Type B pancreatic cell (in vitro differentiated cells): ENCODE measurements around the gene MRPL9. TPM values are rescaled to one million over a fixed set of nuclear protein-coding genes. Genes with fewer than 3 reads are reported as not detected.
"Not testable (repeated sequence)": the region's sequence is repeated elsewhere in the genome, so short reads cannot be mapped to it uniquely, and the experiment has no call there.

Source experiments
- DNase-seq: peaks from one replicate; pipeline ENCODE4 v3.0.0; 2021; ENCODE audit warnings: mixed read lengths; ENCODE audit not compliant: unreplicated experiment; ENCODE audit errors: extremely low spot score
- H3K27ac Mint-ChIP-seq: 2 replicates; pipeline ENCODE4 v1.8.0; 2021; ENCODE audit warnings: mild to moderate bottlenecking, mixed read lengths
- H3K27me3 Mint-ChIP-seq: 2 replicates; pipeline ENCODE4 v1.8.0; 2021; ENCODE audit warnings: mixed read lengths
- H3K36me3 Mint-ChIP-seq: 2 replicates; pipeline ENCODE4 v1.8.0; 2021; ENCODE audit warnings: mixed read lengths
- H3K4me1 Mint-ChIP-seq: one replicate; pipeline ENCODE4 v1.8.0; 2021; ENCODE audit warnings: mixed read lengths; ENCODE audit not compliant: unreplicated experiment
- H3K4me3 Mint-ChIP-seq: 2 replicates; pipeline ENCODE4 v1.8.0; 2021; ENCODE audit warnings: mild to moderate bottlenecking, mixed read lengths
- H3K9me3 Mint-ChIP-seq: 2 replicates; pipeline ENCODE4 v1.8.0; 2021; ENCODE audit warnings: mixed read lengths
- total RNA-seq: library from RNA; stranded (reverse); gene quantifications from 2 replicates; pipeline ENCODE4 v1.2.1, GENCODE V29; 2021; ENCODE audit warnings: low replicate concordance
- TF ChIP-seq, protein P1 (sequence below): fragments of 200-600 bp; sonication (generic); conservative IDR thresholded peaks from 2 replicates; pipeline ENCODE4 v1.5.0; 2021; ENCODE audit warnings: antibody characterized with exemption, mild to moderate bottlenecking

MRPL9 gene
- total RNA-seq, 1 donor from 2014 or later: 92.1 TPM

DNA sequence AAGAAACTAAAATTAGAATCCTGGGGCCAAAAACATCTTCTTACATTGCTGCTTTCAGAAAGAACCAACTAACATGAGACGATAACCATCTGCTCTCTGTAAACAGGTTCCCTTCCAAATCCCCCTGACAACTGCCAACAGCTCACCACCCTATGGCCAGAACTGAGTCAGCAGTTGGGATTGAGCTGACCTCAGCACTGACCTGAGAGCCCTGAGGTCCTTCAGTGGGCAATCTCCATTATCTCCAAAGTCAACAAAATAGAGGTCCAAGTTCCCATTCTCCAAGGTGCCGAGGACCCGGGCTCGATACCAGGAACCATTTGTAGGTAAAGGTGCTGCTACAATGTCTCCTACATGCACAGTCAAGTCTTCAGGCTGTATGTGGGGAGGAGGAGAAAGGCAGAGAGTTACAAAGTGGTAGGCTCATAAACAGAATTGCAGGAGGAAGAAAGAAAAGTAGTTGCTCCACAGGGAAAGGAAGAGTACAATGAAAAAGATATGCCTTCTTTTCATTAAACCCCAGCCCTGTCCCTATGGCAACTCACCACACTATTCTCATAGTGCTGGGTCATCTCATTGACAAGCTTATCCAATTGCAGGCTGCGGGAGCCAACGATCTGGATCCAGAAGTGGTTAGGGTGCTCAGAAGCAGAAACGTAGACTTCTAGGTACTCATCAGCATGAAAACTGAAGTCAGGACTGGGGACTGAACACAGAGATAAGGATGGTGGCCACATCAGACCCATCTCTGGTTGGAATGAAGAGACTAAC lies 12.8 kb upstream of the MRPL9 start:
- DNase-seq: no peak
- Mint-ChIP-seq H3K36me3 (peaks cover 10% of the 10 kb centered on the region), H3K27ac (no peak overlapping the region), H3K9me3 (no peaks in the 10 kb centered on the region), H3K4me3 (no peak overlapping the region), H3K27me3 (no peaks in the 10 kb centered on the region), H3K4me1 (no peaks in the 10 kb centered on the region)
- TF ChIP-seq, protein P1, sequence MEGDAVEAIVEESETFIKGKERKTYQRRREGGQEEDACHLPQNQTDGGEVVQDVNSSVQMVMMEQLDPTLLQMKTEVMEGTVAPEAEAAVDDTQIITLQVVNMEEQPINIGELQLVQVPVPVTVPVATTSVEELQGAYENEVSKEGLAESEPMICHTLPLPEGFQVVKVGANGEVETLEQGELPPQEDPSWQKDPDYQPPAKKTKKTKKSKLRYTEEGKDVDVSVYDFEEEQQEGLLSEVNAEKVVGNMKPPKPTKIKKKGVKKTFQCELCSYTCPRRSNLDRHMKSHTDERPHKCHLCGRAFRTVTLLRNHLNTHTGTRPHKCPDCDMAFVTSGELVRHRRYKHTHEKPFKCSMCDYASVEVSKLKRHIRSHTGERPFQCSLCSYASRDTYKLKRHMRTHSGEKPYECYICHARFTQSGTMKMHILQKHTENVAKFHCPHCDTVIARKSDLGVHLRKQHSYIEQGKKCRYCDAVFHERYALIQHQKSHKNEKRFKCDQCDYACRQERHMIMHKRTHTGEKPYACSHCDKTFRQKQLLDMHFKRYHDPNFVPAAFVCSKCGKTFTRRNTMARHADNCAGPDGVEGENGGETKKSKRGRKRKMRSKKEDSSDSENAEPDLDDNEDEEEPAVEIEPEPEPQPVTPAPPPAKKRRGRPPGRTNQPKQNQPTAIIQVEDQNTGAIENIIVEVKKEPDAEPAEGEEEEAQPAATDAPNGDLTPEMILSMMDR: no peak

DNA sequence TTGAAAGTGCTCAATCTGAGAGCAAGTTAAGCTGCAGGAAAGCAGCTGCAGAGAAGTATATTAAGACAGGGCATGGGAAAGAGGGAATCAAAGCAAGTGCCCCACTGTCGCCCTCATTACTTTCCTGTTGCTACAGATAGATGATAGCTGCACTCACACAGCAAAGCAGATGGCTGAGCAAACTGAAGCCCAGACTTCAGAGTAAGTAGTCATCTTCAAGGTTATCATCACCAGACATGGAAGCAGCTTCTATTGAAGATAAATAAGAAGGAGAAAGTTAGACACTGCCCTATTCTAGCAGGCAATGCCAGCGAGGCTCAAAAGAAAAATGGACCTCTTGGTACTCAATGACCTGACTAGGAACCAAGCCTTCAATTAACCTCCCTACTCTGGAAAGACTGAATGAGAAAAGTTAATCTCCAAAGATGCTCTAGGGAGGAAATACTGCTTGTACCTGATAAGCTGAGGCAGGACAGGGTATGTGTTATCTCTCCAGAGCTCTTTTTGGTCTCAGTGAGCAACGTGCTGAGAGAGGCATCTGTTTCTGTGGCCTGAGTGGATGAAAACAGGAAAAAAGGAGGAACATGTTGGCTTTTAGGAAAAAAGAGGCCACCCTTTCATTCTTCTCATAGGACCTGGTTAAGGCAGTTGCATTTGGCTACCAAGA lies 11.1 kb upstream of the MRPL9 start:
- Mint-ChIP-seq H3K27me3 (no peaks in the 10 kb centered on the region), H3K9me3 (no peaks in the 10 kb centered on the region), H3K4me1 (no peaks in the 10 kb centered on the region), H3K4me3 (no peak overlapping the region), H3K36me3 (peaks cover 6% of the 10 kb centered on the region), H3K27ac (no peak overlapping the region)
- TF ChIP-seq, protein P1: no peak
- DNase-seq: no peak

DNA sequence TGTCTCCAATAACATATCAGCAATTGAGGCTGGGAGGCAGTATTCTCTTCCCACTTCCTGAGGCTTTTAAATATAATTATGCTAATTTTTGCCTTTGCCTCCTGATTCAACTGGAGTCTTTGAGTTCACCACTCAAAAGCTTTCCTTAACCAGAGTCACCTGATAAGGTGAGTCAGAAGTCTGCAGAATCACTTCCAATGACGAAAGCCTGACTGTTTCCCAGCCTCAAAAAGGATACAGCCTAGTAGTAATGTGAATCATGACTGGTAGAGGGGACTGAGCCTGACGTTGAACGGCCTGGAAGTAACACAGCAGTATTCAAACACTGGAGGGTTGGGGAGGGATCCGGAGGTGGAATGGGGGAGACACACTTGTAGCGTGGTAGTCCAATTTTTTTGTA lies 10.4 kb upstream of the MRPL9 start:
- Mint-ChIP-seq H3K36me3 (peaks cover 6% of the 10 kb centered on the region), H3K9me3 (no peaks in the 10 kb centered on the region), H3K27me3 (no peaks in the 10 kb centered on the region), H3K4me1 (no peaks in the 10 kb centered on the region), H3K4me3 (no peak overlapping the region), H3K27ac (no peak overlapping the region)
- DNase-seq: no peak
- TF ChIP-seq, protein P1: no peak

DNA sequence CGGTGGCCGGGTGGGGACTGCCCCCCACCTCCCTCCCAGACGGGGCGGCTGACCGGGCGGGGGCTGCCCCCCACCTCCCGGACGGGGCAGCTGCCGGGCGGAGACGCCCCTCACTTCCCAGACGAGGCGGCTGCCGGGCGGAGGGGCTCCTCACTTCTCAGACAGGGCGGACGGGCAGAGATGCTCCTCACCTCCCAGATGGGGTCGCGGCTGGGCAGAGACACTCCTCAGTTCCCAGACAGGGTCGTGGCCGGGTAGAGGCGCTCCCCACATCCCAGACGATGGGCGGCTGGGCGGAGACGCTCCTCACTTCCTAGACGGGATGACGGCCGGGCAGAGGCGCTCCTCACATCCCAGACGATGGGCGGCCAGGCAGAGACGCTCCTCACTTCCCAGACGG lies 6.0 kb upstream of the MRPL9 start:
- peaks cover 10% of the 10 kb centered on the region for H3K4me1 Mint-ChIP-seq
- H3K36me3 Mint-ChIP-seq, H3K4me3 Mint-ChIP-seq, H3K27me3 Mint-ChIP-seq, H3K9me3 Mint-ChIP-seq, DNase-seq, H3K27ac Mint-ChIP-seq: not testable (repeated sequence)

DNA sequence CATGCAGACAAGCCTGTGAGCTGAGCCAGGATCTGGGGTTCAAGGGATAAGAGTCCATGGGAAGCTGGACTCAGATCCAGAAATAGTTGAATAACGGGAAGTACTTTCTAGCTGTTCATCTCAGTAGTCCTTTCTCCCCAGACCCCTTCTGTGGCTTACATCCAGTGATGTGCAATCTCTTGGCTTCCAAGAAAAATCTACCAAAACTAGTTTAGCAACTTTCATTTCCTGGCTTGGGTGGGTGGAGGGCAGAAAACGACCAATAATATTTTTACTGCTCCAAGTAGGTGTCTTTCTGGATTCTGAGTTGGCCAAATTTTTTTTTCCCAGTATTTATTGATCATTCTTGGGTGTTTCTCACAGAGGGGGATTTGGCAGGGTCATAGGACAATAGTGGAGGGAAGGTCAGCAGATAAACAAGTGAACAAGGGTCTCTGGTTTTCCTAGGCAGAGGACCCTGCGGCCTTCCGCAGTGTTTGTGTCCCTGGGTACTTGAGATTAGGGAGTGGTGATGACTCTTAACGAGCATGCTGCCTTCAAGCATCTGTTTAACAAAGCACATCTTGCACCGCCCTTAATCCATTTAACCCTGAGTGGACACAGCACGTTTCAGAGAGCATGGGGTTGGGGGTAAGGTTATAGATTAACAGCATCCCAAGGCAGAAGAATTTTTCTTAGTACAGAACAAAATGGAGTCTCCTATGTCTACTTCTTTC lies 5.2 kb upstream of the MRPL9 start:
- not testable (repeated sequence) for DNase-seq, H3K27me3 Mint-ChIP-seq, H3K36me3 Mint-ChIP-seq, H3K9me3 Mint-ChIP-seq
- peak overlapping the region; percentile 95 for H3K27ac Mint-ChIP-seq
- peaks cover 13% of the 10 kb centered on the region for H3K4me1 Mint-ChIP-seq
- peak overlapping the region; percentile 29 for H3K4me3 Mint-ChIP-seq

DNA sequence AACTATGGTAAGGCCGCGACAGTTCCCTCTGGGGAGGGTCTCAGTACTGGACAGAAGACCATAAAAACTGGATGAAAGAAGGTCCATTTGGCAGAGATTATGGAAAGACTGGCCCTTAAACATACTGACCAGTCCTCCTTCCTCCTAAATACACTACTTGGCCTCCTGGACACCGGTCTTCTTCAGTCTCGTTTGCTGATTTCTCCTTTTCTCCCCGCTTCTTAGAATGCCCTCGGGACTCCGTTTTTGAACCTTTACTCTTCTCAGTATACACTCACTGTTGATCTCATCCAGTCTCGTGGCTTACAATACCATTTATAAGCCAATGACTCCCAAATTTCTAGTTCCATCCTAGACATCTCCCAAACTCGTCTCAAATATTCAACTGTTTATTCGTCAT lies 694 bp upstream of the MRPL9 start:
- TF ChIP-seq, protein P1: no peak
- H3K27ac Mint-ChIP-seq: peak overlapping the region; percentile 95
- peaks cover 18% of the 10 kb centered on the region for H3K36me3 Mint-ChIP-seq
- H3K4me3 Mint-ChIP-seq: peak overlapping the region; percentile 97
- no peak for DNase-seq
- H3K27me3 Mint-ChIP-seq: no peaks in the 10 kb centered on the region
- no peaks in the 10 kb centered on the region for H3K9me3 Mint-ChIP-seq
- H3K4me1 Mint-ChIP-seq: peaks cover 22% of the 10 kb centered on the region
